Measurements from ENCODE around the gene GNG12.

The GNG12 gene

GRCh38 chr1:67838180-67838910 is 5.1 kb upstream of the GNG12 start:
- CTCF ChIA-PET = interaction anchor here (0.6 to 2.6 kb wide), 4 partner anchors 12 to 52 kb away, joined by 3 to 8 read pairs (median 4); no protein-coding TSS in a partner anchor
- TF ChIP-seq CTCF (conservative IDR thresholded peaks at IDR 0.05; ENCODE audit: low read depth) = no peak
- no peak for DNase-seq (ENCODE audit: low spot score)
- POLR2A ChIA-PET (ENCODE audit: low non-redundant PET) = no interaction called here
- H3K27ac ChIP-seq = no peak overlapping the region

- ChIA-PET POLR2A (ENCODE audit: low non-redundant PET) (no interaction called here), CTCF (interaction anchor here (0.5 to 2.6 kb wide), 6 partner anchors 14 to 482 kb away, joined by 3 to 8 read pairs (median 4); no protein-coding TSS in a partner anchor)
- no peak for TF ChIP-seq CTCF (conservative IDR thresholded peaks at IDR 0.05; ENCODE audit: low read depth)
- DNase-seq (ENCODE audit: low spot score) = peak; percentile 50
- no peak overlapping the region for H3K27ac ChIP-seq
Observed at GRCh38 chr1:67836769-67837168, 3.5 kb upstream of the GNG12 start.

GRCh38 chr1:67835663-67836452 is 2.6 kb upstream of the GNG12 start:
- TF ChIP-seq CTCF (conservative IDR thresholded peaks at IDR 0.05; ENCODE audit: low read depth) = no peak
- ChIA-PET CTCF (interaction anchor here (0.5 to 0.7 kb wide), 4 partner anchors 43 to 595 kb away, joined by 3 to 5 read pairs (median 3); no protein-coding TSS in a partner anchor), POLR2A (ENCODE audit: low non-redundant PET) (no interaction called here)
- H3K27ac ChIP-seq = no peak overlapping the region
- DNase-seq (ENCODE audit: low spot score) = no peak

GRCh38 chr1:67834246-67834877 is 1.1 kb upstream of the GNG12 start:
- POLR2A ChIA-PET (ENCODE audit: low non-redundant PET) = no interaction called here
- CTCF ChIA-PET = no interaction called here
- no peak overlapping the region for H3K27ac ChIP-seq
- DNase-seq (ENCODE audit: low spot score) = no peak
- TF ChIP-seq CTCF (conservative IDR thresholded peaks at IDR 0.05; ENCODE audit: low read depth) = no peak

GRCh38 chr1:67833602-67833940 is 304 bp upstream of the GNG12 start:
- no peak for DNase-seq (ENCODE audit: low spot score)
- peak overlapping the region; percentile 94 for H3K27ac ChIP-seq
- TF ChIP-seq CTCF (conservative IDR thresholded peaks at IDR 0.05; ENCODE audit: low read depth) = no peak
- CTCF ChIA-PET = interaction anchor here (0.6 kb wide), 2 partner anchors 158 to 544 kb away, joined by 3 to 4 read pairs; no protein-coding TSS in a partner anchor
- POLR2A ChIA-PET (ENCODE audit: low non-redundant PET) = no interaction called here

GRCh38 chr1:67831850-67832513 is 1.3 kb downstream of the GNG12 start:
- CTCF ChIA-PET = interaction anchor here (0.6 to 1.3 kb wide), 4 partner anchors 13 to 72 kb away, joined by 3 to 4 read pairs (median 3); no protein-coding TSS in a partner anchor
- peak; percentile 75 for DNase-seq (ENCODE audit: low spot score)

More at GRCh38 chr1:67831850-67832513, 1.3 kb downstream of the GNG12 start:
- H3K27ac ChIP-seq = peak overlapping the region; percentile 94
- POLR2A ChIA-PET (ENCODE audit: low non-redundant PET) = no interaction called here
- no peak for TF ChIP-seq CTCF (conservative IDR thresholded peaks at IDR 0.05; ENCODE audit: low read depth)

All from RWPE1 (cell line).